Endodermal cell (in vitro differentiated cells): ENCODE results near the gene PTTG1. TPM values are rescaled to one million over a fixed set of nuclear protein-coding genes. Genes with fewer than 3 reads are reported as not detected.

ENCODE experiments used
- DNase-seq: peaks from one replicate; pipeline ENCODE4 v3.0.0-alpha.2; 2017
- H3K27ac ChIP-seq: 2 replicates; pipeline ENCODE4 v1.5.1; 2013; ENCODE audit warnings: mild to moderate bottlenecking, low read depth, low read length, moderate library complexity
- H3K27me3 ChIP-seq: 2 replicates; pipeline ENCODE4 v1.6.1; 2013; ENCODE audit warnings: mild to moderate bottlenecking, low read length, moderate library complexity; ENCODE audit not compliant: insufficient read depth, control insufficient read depth, poor library complexity, severe bottlenecking
- H3K36me3 ChIP-seq: 2 replicates; pipeline ENCODE4 v1.7.0; 2013; ENCODE audit warnings: mild to moderate bottlenecking, low read length, moderate library complexity; ENCODE audit not compliant: control insufficient read depth, insufficient read depth
- H3K4me1 ChIP-seq: one replicate; pipeline ENCODE4 v1.7.0; 2013; ENCODE audit warnings: low read length; ENCODE audit not compliant: control insufficient read depth, insufficient read depth
- H3K4me3 ChIP-seq: 2 replicates; pipeline ENCODE4 v1.5.1; 2013; ENCODE audit warnings: mild to moderate bottlenecking, low read length, moderate library complexity
- H3K9ac ChIP-seq: 2 replicates; pipeline ENCODE4 v1.6.1; 2013; ENCODE audit warnings: mild to moderate bottlenecking, low read length, moderate library complexity; ENCODE audit not compliant: poor library complexity, severe bottlenecking; ENCODE audit errors: extremely low read depth
- H3K9me3 ChIP-seq: 2 replicates; pipeline ENCODE4 v1.6.1; 2013; ENCODE audit warnings: mild to moderate bottlenecking, low read length, moderate library complexity; ENCODE audit not compliant: control insufficient read depth
- H3K27ac Mint-ChIP-seq: 2 replicates; pipeline ENCODE4 v1.8.0; 2020; ENCODE audit warnings: mixed read lengths
- H3K27me3 Mint-ChIP-seq: 2 replicates; pipeline ENCODE4 v1.8.0; 2021; ENCODE audit warnings: mild to moderate bottlenecking, mixed read lengths; ENCODE audit not compliant: insufficient read depth
- H3K36me3 Mint-ChIP-seq: 2 replicates; pipeline ENCODE4 v1.8.0; 2020; ENCODE audit warnings: low read depth, mixed read lengths
- H3K4me1 Mint-ChIP-seq: 2 replicates; pipeline ENCODE4 v1.8.0; 2020; ENCODE audit warnings: mixed read lengths
- H3K4me3 Mint-ChIP-seq: 2 replicates; pipeline ENCODE4 v1.8.0; 2020; ENCODE audit warnings: mild to moderate bottlenecking, moderate library complexity, mixed read lengths
- H3K9me3 Mint-ChIP-seq: 2 replicates; pipeline ENCODE4 v1.8.0; 2020; ENCODE audit warnings: mild to moderate bottlenecking, mixed read lengths
- WGBS, 2 experiments: methylation state at CpG; one replicate each; pipeline versions ENCODE4 v1.1.5 to v1.1.7; 2013; ENCODE audit warnings: missing lambda C conversion rate in 2 of 2, mixed read lengths in 1 of 2; ENCODE audit not compliant: insufficient coverage in 1 of 2, insufficient read length in 1 of 2; 5-methylcytosine and 5-hydroxymethylcytosine counted together
- total RNA-seq, 2 donors: library from RNA; stranded (reverse); fragmentation: NEBNext Ultra II Directional in 1 of 2; extraction: Animal tissue kit (Norgen Biotek cat#: 25700) in 1 of 2; gene quantifications; 2 replicates in 1 of 2; 3 replicates in 1 of 2; pipeline ENCODE4 v1.2.1, GENCODE V29; 2021
- TF ChIP-seq, protein P1 (sequence below): fragments of 200-600 bp; sonication (generic); conservative IDR thresholded peaks from 2 replicates; pipeline ENCODE4 v1.5.0; 2021; ENCODE audit warnings: antibody characterized with exemption, mild to moderate bottlenecking

PTTG1 gene
- total RNA-seq, 2 donors from 2014 or later = 121 to 162 TPM

DNA sequence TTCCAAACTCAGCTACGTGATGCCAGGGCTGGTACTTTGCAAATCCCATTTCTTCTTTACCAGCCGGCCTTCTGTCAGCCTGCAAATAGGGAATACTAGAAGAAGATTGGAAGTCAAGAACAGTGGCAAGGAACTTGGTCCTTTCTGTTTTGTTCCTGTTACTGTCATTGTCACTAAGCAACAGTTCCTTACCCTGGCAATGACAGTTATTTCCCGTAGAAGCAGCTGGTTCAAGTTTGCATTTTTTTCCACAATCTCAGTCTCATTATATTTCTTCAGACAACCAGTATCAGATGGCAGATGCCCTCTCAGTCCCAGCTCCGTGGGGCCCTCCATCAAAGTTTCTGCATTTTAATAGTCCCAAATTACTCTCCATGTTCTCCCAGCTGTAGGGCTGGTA, 42.1 kb upstream of the PTTG1 start:
- Mint-ChIP-seq H3K27me3 (peaks cover 17% of the 10 kb centered on the region), H3K36me3 (no peaks in the 10 kb centered on the region), H3K27ac (no peak overlapping the region), H3K4me1 (peaks cover 2% of the 10 kb centered on the region), H3K9me3 (no peaks in the 10 kb centered on the region), H3K4me3 (no peak overlapping the region)
- H3K9ac ChIP-seq = no peak overlapping the region
- H3K4me1 ChIP-seq = no peaks in the 10 kb centered on the region
- H3K4me3 ChIP-seq = no peak overlapping the region
- no peak overlapping the region for H3K27ac ChIP-seq
- WGBS, 2 experiments = 67 to 84% methylated on average over 4 of the region's 4 CpGs
- no peak for DNase-seq
- H3K9me3 ChIP-seq = no peaks in the 10 kb centered on the region
- H3K27me3 ChIP-seq = peaks cover 16% of the 10 kb centered on the region
- TF ChIP-seq, protein P1, sequence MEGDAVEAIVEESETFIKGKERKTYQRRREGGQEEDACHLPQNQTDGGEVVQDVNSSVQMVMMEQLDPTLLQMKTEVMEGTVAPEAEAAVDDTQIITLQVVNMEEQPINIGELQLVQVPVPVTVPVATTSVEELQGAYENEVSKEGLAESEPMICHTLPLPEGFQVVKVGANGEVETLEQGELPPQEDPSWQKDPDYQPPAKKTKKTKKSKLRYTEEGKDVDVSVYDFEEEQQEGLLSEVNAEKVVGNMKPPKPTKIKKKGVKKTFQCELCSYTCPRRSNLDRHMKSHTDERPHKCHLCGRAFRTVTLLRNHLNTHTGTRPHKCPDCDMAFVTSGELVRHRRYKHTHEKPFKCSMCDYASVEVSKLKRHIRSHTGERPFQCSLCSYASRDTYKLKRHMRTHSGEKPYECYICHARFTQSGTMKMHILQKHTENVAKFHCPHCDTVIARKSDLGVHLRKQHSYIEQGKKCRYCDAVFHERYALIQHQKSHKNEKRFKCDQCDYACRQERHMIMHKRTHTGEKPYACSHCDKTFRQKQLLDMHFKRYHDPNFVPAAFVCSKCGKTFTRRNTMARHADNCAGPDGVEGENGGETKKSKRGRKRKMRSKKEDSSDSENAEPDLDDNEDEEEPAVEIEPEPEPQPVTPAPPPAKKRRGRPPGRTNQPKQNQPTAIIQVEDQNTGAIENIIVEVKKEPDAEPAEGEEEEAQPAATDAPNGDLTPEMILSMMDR = no peak
- H3K36me3 ChIP-seq = no peaks in the 10 kb centered on the region

DNA sequence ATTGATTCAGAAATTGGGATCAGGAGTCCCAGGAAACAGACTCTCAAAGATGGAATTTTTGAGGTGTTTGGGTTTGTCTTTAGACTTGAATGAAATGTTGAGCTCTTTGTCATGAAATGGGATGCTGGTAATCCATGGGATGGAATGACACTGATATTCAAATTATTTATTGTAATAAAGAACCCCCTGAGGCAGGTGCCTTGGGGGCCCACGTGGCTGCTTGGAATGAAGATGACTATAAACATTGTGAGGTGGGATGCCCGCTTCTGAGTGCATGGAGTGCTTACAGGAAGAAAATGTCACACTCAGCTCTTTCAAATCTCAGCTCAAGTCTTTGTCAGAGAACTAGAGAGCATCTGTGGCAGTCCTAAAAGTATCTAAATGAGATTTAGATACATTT, 41.6 kb upstream of the PTTG1 start:
- no peak overlapping the region for H3K27ac ChIP-seq
- no peak overlapping the region for H3K27ac Mint-ChIP-seq
- H3K9ac ChIP-seq = no peak overlapping the region
- H3K9me3 Mint-ChIP-seq = no peaks in the 10 kb centered on the region
- no peaks in the 10 kb centered on the region for H3K9me3 ChIP-seq
- no peak for DNase-seq
- H3K36me3 ChIP-seq = no peaks in the 10 kb centered on the region
- no peak overlapping the region for H3K4me3 ChIP-seq
- H3K36me3 Mint-ChIP-seq = no peaks in the 10 kb centered on the region
- peaks cover 2% of the 10 kb centered on the region for H3K4me1 Mint-ChIP-seq
- TF ChIP-seq, protein P1 = no peak
- H3K4me1 ChIP-seq = no peaks in the 10 kb centered on the region
- WGBS, 2 experiments = 74 to 80% methylated on average over 1 to 2 of the region's 2 CpGs
- H3K27me3 Mint-ChIP-seq = peaks cover 12% of the 10 kb centered on the region
- H3K4me3 Mint-ChIP-seq = no peak overlapping the region
- peaks cover 11% of the 10 kb centered on the region for H3K27me3 ChIP-seq

DNA sequence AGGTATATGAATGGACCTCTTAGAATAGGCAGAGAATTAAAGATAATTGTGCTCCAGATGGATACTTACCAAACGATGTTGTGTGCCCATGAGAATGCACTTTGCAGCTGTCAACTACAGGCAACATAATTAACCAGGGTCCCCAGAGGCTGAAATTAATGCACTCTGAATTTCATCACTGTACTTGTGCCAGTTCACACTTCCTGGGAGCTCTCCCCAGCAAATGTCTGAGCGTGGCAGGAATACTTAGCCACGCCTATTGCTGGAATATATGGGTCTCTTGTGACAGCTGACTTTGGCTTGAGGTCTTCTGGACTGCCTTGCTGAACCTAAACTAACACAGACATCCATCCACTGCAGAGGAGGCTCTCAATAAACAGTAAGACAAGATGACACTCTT, 39.3 kb upstream of the PTTG1 start:
- 83 to 89% methylated on average over 3 of the region's 3 CpGs for WGBS, 2 experiments
- H3K9me3 Mint-ChIP-seq = peaks cover 7% of the 10 kb centered on the region
- no peak for DNase-seq
- H3K4me1 Mint-ChIP-seq = peaks cover 2% of the 10 kb centered on the region
- peaks cover 6% of the 10 kb centered on the region for H3K27me3 ChIP-seq
- no peaks in the 10 kb centered on the region for H3K4me1 ChIP-seq
- H3K4me3 ChIP-seq = no peak overlapping the region
- H3K27me3 Mint-ChIP-seq = peaks cover 5% of the 10 kb centered on the region
- no peak overlapping the region for H3K27ac Mint-ChIP-seq
- H3K27ac ChIP-seq = no peak overlapping the region
- H3K36me3 Mint-ChIP-seq = no peaks in the 10 kb centered on the region
- peaks cover 11% of the 10 kb centered on the region for H3K9me3 ChIP-seq
- H3K9ac ChIP-seq = no peak overlapping the region
- no peaks in the 10 kb centered on the region for H3K36me3 ChIP-seq
- no peak overlapping the region for H3K4me3 Mint-ChIP-seq
- TF ChIP-seq, protein P1 = no peak
